Kidney (tissue), 14 donors: ENCODE measurements around the gene SALL1. TPM values are rescaled to one million over a fixed set of nuclear protein-coding genes. Genes with fewer than 3 reads are reported as not detected.

Experiments
- DNase-seq, 5 donors: peaks; one replicate each; pipeline ENCODE4 v3.0.0-alpha.2; 2013 to 2020
- FAIRE-seq: peaks from 2 replicates; lab custom pipeline; 2012; peaks lifted over from hg19 to GRCh38; lab: Jason Lieb, UNC
- H3K27ac ChIP-seq, 2 donors: one replicate each; pipeline ENCODE4 v1.7.0; 2013; ENCODE audit warnings: low read depth in 2 of 2, low read length in 2 of 2, inconsistent platforms in 1 of 2
- H3K27me3 ChIP-seq: one replicate; pipeline ENCODE4 v1.7.1; 2013; ENCODE audit warnings: low read length, inconsistent platforms; ENCODE audit not compliant: control insufficient read depth, insufficient read depth
- H3K36me3 ChIP-seq, 3 donors: one replicate each; pipeline versions ENCODE4 v1.7.0 to v1.7.1; 2013; ENCODE audit warnings: low read length in 3 of 3, control low read depth in 1 of 3, inconsistent platforms in 1 of 3; ENCODE audit not compliant: insufficient read depth in 3 of 3, control insufficient read depth in 2 of 3
- H3K4me1 ChIP-seq, 3 donors: one replicate each; pipeline versions ENCODE4 v1.7.0 to v1.7.1; 2013; ENCODE audit warnings: low read length in 3 of 3, inconsistent platforms in 1 of 3, low read depth in 1 of 3; ENCODE audit not compliant: control insufficient read depth in 2 of 3, insufficient read depth in 2 of 3
- H3K4me3 ChIP-seq, 3 donors: one replicate each; pipeline versions ENCODE4 v1.7.0 to v1.8.1; 2013; ENCODE audit warnings: low read length in 3 of 3, control low read depth in 1 of 3, inconsistent platforms in 1 of 3
- H3K9ac ChIP-seq, 3 donors: one replicate each; pipeline versions ENCODE4 v1.7.0 to v1.7.1; 2013; ENCODE audit warnings: low read length in 3 of 3, control low read depth in 1 of 3, inconsistent platforms in 1 of 3
- H3K9me3 ChIP-seq, 3 donors: one replicate each; pipeline versions ENCODE4 v1.7.0 to v1.7.1; 2013; ENCODE audit warnings: low read length in 3 of 3, control low read depth in 1 of 3, inconsistent platforms in 1 of 3; ENCODE audit not compliant: control insufficient read depth in 2 of 3, insufficient read depth in 1 of 3
- CTCF ChIP-seq: IDR thresholded peaks from 3 replicates; pipeline ENCODE4 v1.5.1; 2012; ENCODE audit warnings: mild to moderate bottlenecking, moderate library complexity, borderline replicate concordance; ENCODE audit not compliant: insufficient read depth; ENCODE audit errors: extremely low read depth
- intact Hi-C: fragments of 100-400 bp; cut with DNase I; formaldehyde crosslinking; loops from one replicate; pipeline ENCODE4 v1.11.1; 2022
- polyA plus RNA-seq: library from polyadenylated mRNA; stranded (reverse); fragments of 350-450 nt; fragmentation: Illumina TruSeq; extraction: RNeasy Lipid Tissue Mini Kit (QIAGEN cat#74804); gene quantifications from one replicate; pipeline ENCODE4 v1.2.3, GENCODE V29; 2014; ENCODE audit warnings: low read depth, low replicate concordance; ENCODE audit not compliant: insufficient read depth
- total RNA-seq: library from RNA; stranded (reverse); fragmentation: NEBNext Ultra II Directional; extraction: Animal tissue kit (Norgen Biotek cat#: 25700); gene quantifications from one replicate; pipeline ENCODE4 v1.2.1, GENCODE V29; 2021
- donor health status: control.
- donor health status: control.
- donor health status: control.
- donor health status: control.
- donor health status: control.
- donor health status: DM: yes; HTN: yes; CAD: no.
- donor health status: Normal renal cell carcinoma (clear cell type).

The SALL1 gene
- total and polyA plus RNA-seq, 2 donors from 2014 or later: 15.3 to 75.3 TPM

- peaks cover 3 to 9% (median 7%) of the 10 kb centered on the region in 3 donors for H3K36me3 ChIP-seq
- peak overlapping the region in 2 of 3 donors; percentile 3 to 69 for H3K9ac ChIP-seq
- peaks cover 8 to 12% (median 10%) of the 10 kb centered on the region in 3 donors for H3K4me1 ChIP-seq
- intact Hi-C loops: no loop called here
- TF ChIP-seq CTCF: no peak
- peak overlapping the region; percentile 38 to 72 for H3K27ac ChIP-seq
- FAIRE-seq (no peak), DNase-seq (peak in 3 of 5 donors; percentile 66 to 68 (median 68))
- H3K9me3 ChIP-seq: no peaks in the 10 kb centered on the region
- H3K27me3 ChIP-seq: no peaks in the 10 kb centered on the region
- H3K4me3 ChIP-seq: peak overlapping the region in 2 of 3 donors; percentile 1 to 43
Measured at GRCh38 chr16:51133688-51134087, 17.4 kb downstream of the SALL1 start.

GRCh38 chr16:51133183-51133582, 17.9 kb downstream of the SALL1 start:
- H3K4me1 ChIP-seq: peaks cover 5 to 12% (median 10%) of the 10 kb centered on the region in 3 donors
- DNase-seq (peak in 4 of 5 donors; percentile 72 to 86 (median 76)), FAIRE-seq (no peak)
- no peaks in the 10 kb centered on the region for H3K9me3 ChIP-seq
- peaks cover 0 to 7% (median 7%) of the 10 kb centered on the region in 3 donors for H3K36me3 ChIP-seq
- intact Hi-C loops: no loop called here
- peak overlapping the region in 1 of 3 donors; percentile 43 for H3K4me3 ChIP-seq
- H3K27ac ChIP-seq: peak overlapping the region in 1 of 2 donors; percentile 72
- H3K27me3 ChIP-seq: no peaks in the 10 kb centered on the region
- no peak for TF ChIP-seq CTCF
- H3K9ac ChIP-seq: peak overlapping the region in 1 of 3 donors; percentile 69

GRCh38 chr16:51132490-51133115, 18.5 kb downstream of the SALL1 start:
- Histone ChIP-seq H3K27me3 (no peaks in the 10 kb centered on the region), H3K9me3 (no peaks in the 10 kb centered on the region), H3K4me3 (no peak overlapping the region), H3K9ac (no peak overlapping the region), H3K4me1 (peaks cover 4 to 8% (median 5%) of the 10 kb centered on the region in 3 donors), H3K27ac (no peak overlapping the region), H3K36me3 (peaks cover 0 to 4% (median 4%) of the 10 kb centered on the region in 3 donors)
- DNase-seq (peak in 2 of 5 donors; percentile 52 to 70), FAIRE-seq (no peak)
- TF ChIP-seq CTCF: no peak
- intact Hi-C loops: no loop called here
